K562 (cell line): Measurements from ENCODE around the gene AK4. TPM values are rescaled to one million over a fixed set of nuclear protein-coding genes. Genes with fewer than 3 reads are reported as not detected.
A peak's percentile ranks its signal among the peaks of the same experiment; 100 is the strongest.

Experiments used
- CHD1 ChIP-seq: fragments of 200-600 bp; sonication (generic); IDR thresholded peaks from one replicate; pipeline ENCODE4 v1.6.1; 2012; ENCODE audit warnings: mild to moderate bottlenecking, moderate library complexity, low read length, inconsistent platforms
- CHD2 ChIP-seq: IDR thresholded peaks from 2 replicates; pipeline ENCODE4 v1.6.1; 2011; ENCODE audit warnings: low read depth, low read length
- E2F6 ChIP-seq, 2 experiments: IDR thresholded peaks; 2 replicates each; pipeline ENCODE4 v1.6.1; 2011; ENCODE audit warnings: borderline replicate concordance in 1 of 2, control low read depth in 1 of 2, low read depth in 1 of 2, low read length in 1 of 2, mild to moderate bottlenecking in 1 of 2, mixed read lengths in 1 of 2, moderate library complexity in 1 of 2; ENCODE audit not compliant: insufficient read depth in 1 of 2, insufficient read length in 1 of 2, poor library complexity in 1 of 2, severe bottlenecking in 1 of 2; ENCODE audit errors: extremely low read depth in 1 of 2
- KDM2B ChIP-seq: fragments of 250-450 bp; sonication (Bioruptor Pico); IDR thresholded peaks from 2 replicates; pipeline ENCODE4 v1.8.0; 2021; ENCODE audit warnings: mild to moderate bottlenecking, moderate library complexity
- KLF1 ChIP-seq: fragments of 450-650 bp; IDR thresholded peaks from 2 replicates; pipeline ENCODE4 v1.6.1; 2016; ENCODE audit warnings: missing genetic modification characterization, missing compliant biosample characterization
- MED1 ChIP-seq: sonication (generic); formaldehyde crosslinking; IDR thresholded peaks from 2 replicates; pipeline ENCODE4 v1.8.1; 2023; ENCODE audit warnings: missing genetic modification reagents, borderline replicate concordance
- NCOA6 ChIP-seq: fragments of 450-650 bp; IDR thresholded peaks from 2 replicates; pipeline ENCODE4 v1.6.1; 2017; ENCODE audit warnings: mild to moderate bottlenecking
- NR3C1 ChIP-seq: sonication (generic); formaldehyde crosslinking; IDR thresholded peaks from 2 replicates; pipeline ENCODE4 v1.8.1; 2022; ENCODE audit warnings: missing genetic modification reagents
- PHF8 ChIP-seq: fragments of 200-600 bp; sonication (generic); IDR thresholded peaks from 2 replicates; pipeline ENCODE4 v1.6.1; 2012; ENCODE audit warnings: mixed run types, mild to moderate bottlenecking, inconsistent platforms, low read length, moderate library complexity, borderline replicate concordance
- TFAP4 ChIP-seq: sonication (generic); formaldehyde crosslinking; IDR thresholded peaks from 2 replicates; pipeline ENCODE4 v1.8.0; 2022; ENCODE audit warnings: missing genetic modification reagents, mild to moderate bottlenecking, moderate library complexity, borderline replicate concordance
- THAP7 ChIP-seq: fragments of 250-450 bp; sonication (Bioruptor Pico); IDR thresholded peaks from 2 replicates; pipeline ENCODE4 v1.5.0; 2021
- ZNF282 ChIP-seq: sonication (generic); formaldehyde crosslinking; IDR thresholded peaks from 2 replicates; pipeline ENCODE4 v1.8.1; 2023; ENCODE audit warnings: missing genetic modification reagents
- ZNF592 ChIP-seq: fragments of 450-650 bp; IDR thresholded peaks from 2 replicates; pipeline ENCODE4 v1.6.1; 2017; ENCODE audit warnings: antibody characterized with exemption, mild to moderate bottlenecking
- ZNF609 ChIP-seq: sonication (generic); formaldehyde crosslinking; IDR thresholded peaks from 2 replicates; pipeline ENCODE4 v1.8.1; 2023; ENCODE audit warnings: missing genetic modification reagents, mild to moderate bottlenecking, borderline replicate concordance
- polyA plus RNA-seq, 8 experiments: library from polyadenylated mRNA; depleted of rRNA in 4 of 8; stranded (reverse) in 5 of 8; unstranded in 3 of 8; fragments of >200 nt; fragmentation: Nextera tagmentation in 2 of 8; fragmentation: Illumina TruSeq in 1 of 8; extraction: Ambion mirVana in 2 of 8; extraction: Trizol in 1 of 8; gene quantifications; 2 replicates each; pipeline versions ENCODE4 v1.2.1 to v1.2.3, GENCODE V29; 2011 to 2014; ENCODE audit warnings: inconsistent platforms in 1 of 8, missing spikeins in 1 of 8
- total RNA-seq, 7 experiments: library from RNA; depleted of rRNA in 6 of 7; stranded (reverse); fragments of >200 nt in 6 of 7; fragmentation: Illumina TruSeq in 2 of 7; extraction: Trizol in 2 of 7; gene quantifications; 2 replicates each; pipeline versions ENCODE4 v1.2.1 to v1.2.3, GENCODE V29; 2011 to 2021; ENCODE audit warnings: low replicate concordance in 1 of 7

The AK4 gene
- total and polyA plus RNA-seq, 9 of the 15 experiments (the other 6 are each of a cell fraction or from before 2014, with no cell fraction given): 10.4 to 96.6 (median 21.5) TPM

- TF ChIP-seq ZNF609 (CRISPR knock-in tag): 0 out of 2 replicates have a peak, but pooled peaks have one; percentile 29
- peak; percentile 47; the same call in 1 of the 2 replicates for TF ChIP-seq PHF8
- TF ChIP-seq NCOA6: no peak
- TF ChIP-seq NR3C1 (CRISPR knock-in tag): no peak
- TF ChIP-seq ZNF592: peak; percentile 65; the same call in 1 of the 2 replicates
- TF ChIP-seq KLF1: 0 out of 2 replicates have a peak, but pooled peaks have one; percentile 34
- peak; percentile 66 to 89 for TF ChIP-seq E2F6 (IDR thresholded peaks at IDR 0.05; ENCODE audit: borderline replicate concordance in 1 of 2, extremely low read depth in 1 of 2, insufficient read depth in 1 of 2, insufficient read length in 1 of 2, low read depth in 1 of 2, low read length in 1 of 2, poor library complexity in 1 of 2, severe bottlenecking in 1 of 2)
- TF ChIP-seq CHD2: peak; percentile 34
- 0 out of 2 replicates have a peak, but pooled peaks have one; percentile 40 for TF ChIP-seq ZNF282 (CRISPR knock-in tag)
- TF ChIP-seq CHD1: peak; percentile 39
- TF ChIP-seq THAP7 (CRISPR knock-in tag): no peak
- TF ChIP-seq KDM2B (CRISPR knock-in tag): peak; percentile 41; the same call in 1 of the 2 replicates
- TF ChIP-seq MED1 (CRISPR knock-in tag): 0 out of 2 replicates have a peak, but pooled peaks have one; percentile 67
- TF ChIP-seq TFAP4 (CRISPR knock-in tag): peak; percentile 28; the same call in 1 of the 2 replicates
Observed at GRCh38 chr1:65147424-65148177, 402 bp upstream of the AK4 start (continued).
